Uterus (tissue), 4 donors: ENCODE data around the gene OR52N4. TPM values are rescaled to one million over a fixed set of nuclear protein-coding genes. Genes with fewer than 3 reads are reported as not detected.

ENCODE experiments used
- DNase-seq, 2 donors: peaks; one replicate each; pipeline ENCODE4 v3.0.0-alpha.2; 2019 to 2020
- H3K27ac ChIP-seq, 2 donors: fragments of 200-600 bp; sonication (generic); 1 replicate in 1 of 2; 2 replicates in 1 of 2; pipeline ENCODE4 v1.5.1; 2016 to 2018
- H3K27me3 ChIP-seq, 2 donors: fragments of 200-600 bp; sonication (generic); one replicate each; pipeline ENCODE4 v1.5.1; 2018 to 2019; ENCODE audit warnings: control low read depth in 1 of 2
- H3K36me3 ChIP-seq, 2 donors: fragments of 200-600 bp; sonication (generic); one replicate each; pipeline ENCODE4 v1.5.1; 2019; ENCODE audit warnings: control low read depth in 1 of 2
- H3K4me1 ChIP-seq, 2 donors: fragments of 200-600 bp; sonication (generic); one replicate each; pipeline ENCODE4 v1.5.1; 2018 to 2019; ENCODE audit warnings: control low read depth in 1 of 2
- H3K4me3 ChIP-seq, 2 donors: fragments of 200-600 bp; sonication (generic); 1 replicate in 1 of 2; 2 replicates in 1 of 2; pipeline ENCODE4 v1.5.1; 2018 to 2019; ENCODE audit warnings: mild to moderate bottlenecking in 1 of 2
- H3K9me3 ChIP-seq, 2 donors: fragments of 200-600 bp; sonication (generic); one replicate each; pipeline ENCODE4 v1.5.1; 2019; ENCODE audit warnings: control low read depth in 1 of 2
- POLR2A ChIP-seq, 2 donors: fragments of 450-650 bp; IDR thresholded peaks; one replicate each; pipeline ENCODE4 v1.6.1; 2016; ENCODE audit warnings: antibody characterized with exemption in 2 of 2, mild to moderate bottlenecking in 1 of 2, moderate library complexity in 1 of 2
- intact Hi-C: fragments of 100-400 bp; cut with DNase I; formaldehyde crosslinking; loops from one replicate; pipeline ENCODE4 v1.15.1; 2023; ENCODE audit warnings: low total_unique reads
- total RNA-seq, 4 donors: library from RNA; depleted of rRNA in 3 of 4; stranded (reverse); fragments of >200 nt in 3 of 4; gene quantifications; one replicate each; pipeline versions ENCODE4 v1.1.0 to v1.2.4, GENCODE V29; 2014 to 2023
- TF ChIP-seq, protein P1 (sequence below), 4 experiments: fragments of 200-600 bp in 2 of 4; fragments of 450-650 bp in 2 of 4; sonication (generic) in 2 of 4; IDR thresholded peaks; one replicate each; pipeline ENCODE4 v1.5.1; 2016 to 2019; ENCODE audit warnings: antibody characterized with exemption in 4 of 4, mild to moderate bottlenecking in 2 of 4, moderate library complexity in 1 of 4
- donor health status: DM: yes; HTN: yes; CAD: no.

The OR52N4 gene
- total RNA-seq, 4 donors from 2014 or later = 1.9 TPM; not detected in 3

- TF ChIP-seq, protein P1, sequence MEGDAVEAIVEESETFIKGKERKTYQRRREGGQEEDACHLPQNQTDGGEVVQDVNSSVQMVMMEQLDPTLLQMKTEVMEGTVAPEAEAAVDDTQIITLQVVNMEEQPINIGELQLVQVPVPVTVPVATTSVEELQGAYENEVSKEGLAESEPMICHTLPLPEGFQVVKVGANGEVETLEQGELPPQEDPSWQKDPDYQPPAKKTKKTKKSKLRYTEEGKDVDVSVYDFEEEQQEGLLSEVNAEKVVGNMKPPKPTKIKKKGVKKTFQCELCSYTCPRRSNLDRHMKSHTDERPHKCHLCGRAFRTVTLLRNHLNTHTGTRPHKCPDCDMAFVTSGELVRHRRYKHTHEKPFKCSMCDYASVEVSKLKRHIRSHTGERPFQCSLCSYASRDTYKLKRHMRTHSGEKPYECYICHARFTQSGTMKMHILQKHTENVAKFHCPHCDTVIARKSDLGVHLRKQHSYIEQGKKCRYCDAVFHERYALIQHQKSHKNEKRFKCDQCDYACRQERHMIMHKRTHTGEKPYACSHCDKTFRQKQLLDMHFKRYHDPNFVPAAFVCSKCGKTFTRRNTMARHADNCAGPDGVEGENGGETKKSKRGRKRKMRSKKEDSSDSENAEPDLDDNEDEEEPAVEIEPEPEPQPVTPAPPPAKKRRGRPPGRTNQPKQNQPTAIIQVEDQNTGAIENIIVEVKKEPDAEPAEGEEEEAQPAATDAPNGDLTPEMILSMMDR (IDR thresholded peaks at IDR 0.05) = no peak
- no peak for TF ChIP-seq POLR2A (IDR thresholded peaks at IDR 0.05)
- no peaks in the 10 kb centered on the region for H3K27me3 ChIP-seq
- DNase-seq = no peak
- no peak overlapping the region for H3K27ac ChIP-seq
- H3K36me3 ChIP-seq = no peaks in the 10 kb centered on the region
- no peaks in the 10 kb centered on the region for H3K4me1 ChIP-seq
- H3K4me3 ChIP-seq = no peak overlapping the region
- H3K9me3 ChIP-seq = peaks cover 0 to 5% of the 10 kb centered on the region in 2 donors
- intact Hi-C loops = no loop called here
Measured at GRCh38 chr11:5737091-5737490, 17.0 kb upstream of the OR52N4 start.

DNA sequence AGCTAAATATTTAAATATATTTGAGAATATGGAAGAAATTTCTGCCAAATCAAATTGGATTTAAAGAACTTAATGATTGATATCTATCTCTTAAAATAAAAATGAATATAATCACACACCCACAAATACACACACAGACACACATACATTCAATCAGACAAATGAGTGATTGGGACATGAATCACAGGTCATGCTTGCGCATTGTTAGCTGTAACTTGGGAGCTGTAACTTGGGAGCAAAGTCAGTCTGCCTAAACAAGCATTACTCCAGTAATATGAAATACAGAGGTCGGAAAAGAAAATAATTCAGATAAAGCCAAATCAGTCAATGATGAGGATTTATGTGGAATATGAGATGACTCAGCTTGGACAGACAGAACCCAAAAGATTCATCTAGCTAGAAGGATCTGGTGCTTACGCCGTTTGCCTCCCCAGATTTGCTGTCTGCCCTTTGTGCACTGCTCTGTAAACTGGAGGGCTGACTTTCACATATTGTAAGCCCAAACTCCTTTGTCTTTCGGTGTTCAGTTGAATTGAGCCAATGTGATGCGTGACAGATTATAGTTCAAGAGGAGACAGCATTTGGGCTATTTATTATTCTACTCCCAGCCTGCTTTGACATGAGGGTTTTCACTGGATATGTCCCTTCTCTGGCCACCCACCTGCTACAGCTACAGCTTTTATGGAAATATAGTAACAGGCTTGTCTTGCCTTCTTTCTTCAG, 16.2 kb upstream of the OR52N4 start:
- Histone ChIP-seq H3K27ac (no peak overlapping the region), H3K27me3 (no peaks in the 10 kb centered on the region), H3K4me1 (no peaks in the 10 kb centered on the region), H3K36me3 (no peaks in the 10 kb centered on the region), H3K4me3 (no peak overlapping the region), H3K9me3 (peaks cover 0 to 5% of the 10 kb centered on the region in 2 donors)
- intact Hi-C loops = no loop called here
- TF ChIP-seq, protein P1 (IDR thresholded peaks at IDR 0.05) = no peak
- TF ChIP-seq POLR2A (IDR thresholded peaks at IDR 0.05) = no peak
- DNase-seq = no peak

GRCh38 chr11:5738431-5738830, 15.6 kb upstream of the OR52N4 start:
- TF ChIP-seq, protein P1 (IDR thresholded peaks at IDR 0.05) = no peak
- TF ChIP-seq POLR2A (IDR thresholded peaks at IDR 0.05) = no peak
- Histone ChIP-seq H3K4me1 (no peaks in the 10 kb centered on the region), H3K36me3 (no peaks in the 10 kb centered on the region), H3K4me3 (no peak overlapping the region), H3K9me3 (peaks cover 0 to 5% of the 10 kb centered on the region in 2 donors), H3K27me3 (no peaks in the 10 kb centered on the region), H3K27ac (no peak overlapping the region)
- intact Hi-C loops = no loop called here
- DNase-seq = no peak

GRCh38 chr11:5746614-5747013, 7.4 kb upstream of the OR52N4 start:
- H3K27me3 ChIP-seq = no peaks in the 10 kb centered on the region
- no peaks in the 10 kb centered on the region for H3K36me3 ChIP-seq
- peaks cover 0 to 2% of the 10 kb centered on the region in 2 donors for H3K9me3 ChIP-seq
- no peak for TF ChIP-seq POLR2A (IDR thresholded peaks at IDR 0.05)
- TF ChIP-seq, protein P1 (IDR thresholded peaks at IDR 0.05) = no peak
- no peak overlapping the region for H3K27ac ChIP-seq
- H3K4me3 ChIP-seq = no peak overlapping the region
- H3K4me1 ChIP-seq = no peaks in the 10 kb centered on the region
- no peak for DNase-seq
- intact Hi-C loops = no loop called here

- intact Hi-C loops = no loop called here
- H3K27me3 ChIP-seq = no peaks in the 10 kb centered on the region
Measured at GRCh38 chr11:5749836-5750235, 4.2 kb upstream of the OR52N4 start.

More at GRCh38 chr11:5749836-5750235, 4.2 kb upstream of the OR52N4 start:
- Histone ChIP-seq H3K4me3 (no peak overlapping the region), H3K4me1 (no peaks in the 10 kb centered on the region), H3K27ac (no peak overlapping the region), H3K9me3 (no peaks in the 10 kb centered on the region), H3K36me3 (no peaks in the 10 kb centered on the region)
- no peak for DNase-seq
- no peak for TF ChIP-seq POLR2A (IDR thresholded peaks at IDR 0.05)
- TF ChIP-seq, protein P1 (IDR thresholded peaks at IDR 0.05) = no peak
